ENCODE data around the gene MAP3K7. TPM values are rescaled to one million over a fixed set of nuclear protein-coding genes. Genes with fewer than 3 reads are reported as not detected.

MAP3K7 gene
- total RNA-seq, 2 donors from 2014 or later, result 40.1 to 50.9 TPM

DNA sequence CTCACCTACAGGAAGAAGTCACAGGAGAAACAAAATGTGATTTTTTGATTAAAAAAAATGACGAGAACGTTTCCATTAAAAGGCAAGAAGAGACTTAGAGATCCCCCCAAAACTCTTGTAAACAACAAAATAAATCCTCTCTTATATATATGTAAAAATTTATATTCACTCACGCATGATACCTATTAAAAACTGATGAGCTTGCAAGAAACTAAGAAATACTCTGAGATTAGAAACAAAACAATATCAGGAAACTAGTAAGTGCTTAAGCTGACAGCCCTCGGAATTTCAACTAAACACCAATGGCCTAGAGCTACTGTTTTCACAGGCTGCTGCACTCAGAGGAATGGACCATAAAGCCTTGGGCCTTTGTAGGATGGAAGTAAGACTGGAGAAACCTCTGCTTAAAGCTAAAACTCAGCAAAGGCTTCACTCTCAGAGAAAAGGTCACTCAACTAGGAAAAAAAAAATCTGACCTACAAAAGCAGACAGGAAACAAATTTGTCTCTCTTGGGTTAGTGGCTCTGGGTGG, 63.0 kb downstream of the MAP3K7 start:
- no peaks in the 10 kb centered on the region for H3K27me3 ChIP-seq (ENCODE audit: control insufficient read depth, insufficient read depth, low read length, poor library complexity, severe bottlenecking)
- no peak overlapping the region for H3K9ac ChIP-seq (ENCODE audit: extremely low read depth, low read length, poor library complexity, severe bottlenecking)
- H3K36me3 Mint-ChIP-seq (ENCODE audit: low read depth), result peaks cover 22% of the 10 kb centered on the region
- no peaks in the 10 kb centered on the region for H3K4me1 Mint-ChIP-seq
- DNase-seq, result no peak
- WGBS, 2 experiments (ENCODE audit: insufficient coverage in 1 of 2, insufficient read length in 1 of 2), result 80 to 93% methylated on average over 1 to 2 of the region's 4 CpGs
- H3K36me3 ChIP-seq (ENCODE audit: control insufficient read depth, insufficient read depth, low read length), result peaks cover 42% of the 10 kb centered on the region
- H3K4me3 Mint-ChIP-seq, result no peak overlapping the region
- TF ChIP-seq, protein P1, sequence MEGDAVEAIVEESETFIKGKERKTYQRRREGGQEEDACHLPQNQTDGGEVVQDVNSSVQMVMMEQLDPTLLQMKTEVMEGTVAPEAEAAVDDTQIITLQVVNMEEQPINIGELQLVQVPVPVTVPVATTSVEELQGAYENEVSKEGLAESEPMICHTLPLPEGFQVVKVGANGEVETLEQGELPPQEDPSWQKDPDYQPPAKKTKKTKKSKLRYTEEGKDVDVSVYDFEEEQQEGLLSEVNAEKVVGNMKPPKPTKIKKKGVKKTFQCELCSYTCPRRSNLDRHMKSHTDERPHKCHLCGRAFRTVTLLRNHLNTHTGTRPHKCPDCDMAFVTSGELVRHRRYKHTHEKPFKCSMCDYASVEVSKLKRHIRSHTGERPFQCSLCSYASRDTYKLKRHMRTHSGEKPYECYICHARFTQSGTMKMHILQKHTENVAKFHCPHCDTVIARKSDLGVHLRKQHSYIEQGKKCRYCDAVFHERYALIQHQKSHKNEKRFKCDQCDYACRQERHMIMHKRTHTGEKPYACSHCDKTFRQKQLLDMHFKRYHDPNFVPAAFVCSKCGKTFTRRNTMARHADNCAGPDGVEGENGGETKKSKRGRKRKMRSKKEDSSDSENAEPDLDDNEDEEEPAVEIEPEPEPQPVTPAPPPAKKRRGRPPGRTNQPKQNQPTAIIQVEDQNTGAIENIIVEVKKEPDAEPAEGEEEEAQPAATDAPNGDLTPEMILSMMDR (conservative IDR thresholded peaks at IDR 0.05), result no peak
- H3K9me3 ChIP-seq (ENCODE audit: control insufficient read depth, low read length), result no peaks in the 10 kb centered on the region
- H3K9me3 Mint-ChIP-seq, result no peaks in the 10 kb centered on the region
- H3K27ac ChIP-seq (ENCODE audit: low read depth, low read length), result no peak overlapping the region
- H3K27ac Mint-ChIP-seq, result peak overlapping the region; percentile 19
- H3K4me1 ChIP-seq (ENCODE audit: control insufficient read depth, insufficient read depth, low read length), result no peaks in the 10 kb centered on the region
- no peaks in the 10 kb centered on the region for H3K27me3 Mint-ChIP-seq (ENCODE audit: insufficient read depth)
- H3K4me3 ChIP-seq (ENCODE audit: low read length), result no peak overlapping the region

DNA sequence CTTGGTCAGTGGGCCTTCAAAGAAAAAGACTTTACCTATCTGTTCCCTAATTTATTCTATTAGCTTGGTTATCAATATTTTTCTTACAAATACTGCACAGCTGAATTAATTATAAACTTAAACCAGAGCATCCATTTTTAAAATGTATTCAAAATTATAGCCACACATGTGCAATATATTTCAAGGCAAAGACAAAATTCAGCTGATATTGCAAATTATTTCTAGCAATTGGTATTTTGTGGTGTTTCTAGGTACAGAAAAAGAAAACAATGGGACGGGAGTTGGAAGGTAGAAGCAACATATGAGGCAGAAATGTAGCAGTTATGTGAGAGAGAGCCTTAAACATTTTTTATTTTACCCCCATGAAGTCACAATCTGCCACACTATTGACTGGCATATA, 64.9 kb downstream of the MAP3K7 start:
- TF ChIP-seq, protein P1 (conservative IDR thresholded peaks at IDR 0.05), result no peak
- 89% methylated on average over 1 of the region's 1 CpG; no CpG with 5 or more reads in 1 of the 2 experiments for WGBS, 2 experiments (ENCODE audit: insufficient coverage in 1 of 2, insufficient read length in 1 of 2)
- H3K4me3 Mint-ChIP-seq, result no peak overlapping the region

DNA sequence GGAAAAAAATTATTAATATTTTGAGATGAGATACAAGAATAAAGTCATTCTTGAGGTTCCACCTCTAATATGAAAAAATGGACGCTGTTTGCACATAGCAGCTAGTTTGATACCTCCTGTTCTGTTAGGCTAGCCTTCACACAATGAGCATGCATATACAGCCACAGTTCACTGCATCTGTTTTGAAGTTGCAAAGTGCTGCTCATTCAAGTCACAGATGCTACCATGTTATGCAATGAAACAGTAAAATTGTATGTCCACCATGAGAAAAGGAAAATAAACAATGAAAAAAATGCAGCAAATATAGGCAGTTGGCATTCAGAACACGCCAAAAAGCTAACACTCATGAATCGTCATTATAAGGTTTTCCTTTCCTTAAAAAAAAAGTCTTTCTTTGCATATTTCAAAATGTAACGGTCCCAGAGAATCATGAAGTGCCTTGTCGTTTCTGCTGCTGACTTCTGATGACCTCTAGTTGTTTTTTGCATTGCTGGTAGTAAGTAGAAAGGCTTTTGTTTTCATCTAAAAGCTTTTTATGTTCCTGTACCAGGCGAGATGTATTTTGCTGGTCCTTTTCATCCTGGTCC, 70.7 kb downstream of the MAP3K7 start:
- H3K27ac Mint-ChIP-seq, result no peak overlapping the region
- H3K4me1 ChIP-seq (ENCODE audit: control insufficient read depth, insufficient read depth, low read length), result no peaks in the 10 kb centered on the region
- DNase-seq, result no peak
- TF ChIP-seq, protein P1 (conservative IDR thresholded peaks at IDR 0.05), result no peak
- no peaks in the 10 kb centered on the region for H3K4me1 Mint-ChIP-seq
- H3K9me3 ChIP-seq (ENCODE audit: control insufficient read depth, low read length), result no peaks in the 10 kb centered on the region
- no peaks in the 10 kb centered on the region for H3K27me3 ChIP-seq (ENCODE audit: control insufficient read depth, insufficient read depth, low read length, poor library complexity, severe bottlenecking)
- H3K9me3 Mint-ChIP-seq, result no peaks in the 10 kb centered on the region
- no peak overlapping the region for H3K9ac ChIP-seq (ENCODE audit: extremely low read depth, low read length, poor library complexity, severe bottlenecking)
- peaks cover 84% of the 10 kb centered on the region for H3K36me3 ChIP-seq (ENCODE audit: control insufficient read depth, insufficient read depth, low read length)
- WGBS, 2 experiments (ENCODE audit: insufficient coverage in 1 of 2, insufficient read length in 1 of 2), result 93 to 95% methylated on average over 5 to 6 of the region's 6 CpGs
- no peak overlapping the region for H3K27ac ChIP-seq (ENCODE audit: low read depth, low read length)
- H3K4me3 ChIP-seq (ENCODE audit: low read length), result no peak overlapping the region
- peaks cover 27% of the 10 kb centered on the region for H3K36me3 Mint-ChIP-seq (ENCODE audit: low read depth)
- no peaks in the 10 kb centered on the region for H3K27me3 Mint-ChIP-seq (ENCODE audit: insufficient read depth)
- H3K4me3 Mint-ChIP-seq, result no peak overlapping the region

More for the DNA sequence above, 64.9 kb downstream of the MAP3K7 start:
- H3K9me3 ChIP-seq (ENCODE audit: control insufficient read depth, low read length), result no peaks in the 10 kb centered on the region
- H3K27me3 ChIP-seq (ENCODE audit: control insufficient read depth, insufficient read depth, low read length, poor library complexity, severe bottlenecking), result no peaks in the 10 kb centered on the region
- no peak for DNase-seq
- peaks cover 53% of the 10 kb centered on the region for H3K36me3 ChIP-seq (ENCODE audit: control insufficient read depth, insufficient read depth, low read length)
- H3K4me3 ChIP-seq (ENCODE audit: low read length), result no peak overlapping the region
- H3K27ac Mint-ChIP-seq, result peak overlapping the region; percentile 19
- no peaks in the 10 kb centered on the region for H3K9me3 Mint-ChIP-seq
- H3K36me3 Mint-ChIP-seq (ENCODE audit: low read depth), result peaks cover 18% of the 10 kb centered on the region
- H3K4me1 ChIP-seq (ENCODE audit: control insufficient read depth, insufficient read depth, low read length), result no peaks in the 10 kb centered on the region
- H3K27me3 Mint-ChIP-seq (ENCODE audit: insufficient read depth), result no peaks in the 10 kb centered on the region
- no peak overlapping the region for H3K9ac ChIP-seq (ENCODE audit: extremely low read depth, low read length, poor library complexity, severe bottlenecking)
- H3K27ac ChIP-seq (ENCODE audit: low read depth, low read length), result no peak overlapping the region
- H3K4me1 Mint-ChIP-seq, result no peaks in the 10 kb centered on the region

Data from endodermal cell (in vitro differentiated cells).